Heart left ventricle (tissue), 13 donors: Measurements from ENCODE around the gene SYT11.

Source experiments
- POLR2A ChIP-seq, 2 donors: fragments of 450-650 bp; IDR thresholded peaks; one replicate each; pipeline ENCODE4 v1.6.1; 2017; ENCODE audit warnings: antibody characterized with exemption in 2 of 2, mild to moderate bottlenecking in 2 of 2, moderate library complexity in 2 of 2
- TF ChIP-seq, protein P1 (sequence below), 12 donors: fragments of 200-600 bp; sonication (generic) in 4 of 12; IDR thresholded peaks; one replicate each; pipeline versions ENCODE4 v1.5.0 to v1.8.0; 2018 to 2022; ENCODE audit warnings: antibody characterized with exemption in 12 of 12, mild to moderate bottlenecking in 5 of 12
- donor health status: ischemic (EF 13 %, LVEDD 7.1; RV severe dilation, severe dysfunction).
- donor health status: DM: no; HTN: yes; CAD: no.
- donor health status: DM: no; HTN: no; CAD: no.
- donor health status: ischemic (EF 25% LVEDD 6.9; RV normal size, moderate dysfunction).
- donor health status: ischemic (EF 25% LVEDD 5.7; RV mildly dilated, moderate dysfunction).
- donor health status: ischemic (EF 35%, LVEDD 5.7; RV mildly dilated, moderate dysfunction).
- donor health status: nonischemic (EF 11% LVEDD 7.7; RV severe dilation, severe dysfunction).
- donor health status: DM: yes; HTN: yes; CAD: no.
- donor health status: PGD.
- donor health status: ischemic (EF 29% LVEDD 5.4; RV normal size, mild dysfunction).
- donor health status: nonischemic (EF 23%, LVEDD 6.1; RV moderate dilation, normal function).

- TF ChIP-seq, protein P1, sequence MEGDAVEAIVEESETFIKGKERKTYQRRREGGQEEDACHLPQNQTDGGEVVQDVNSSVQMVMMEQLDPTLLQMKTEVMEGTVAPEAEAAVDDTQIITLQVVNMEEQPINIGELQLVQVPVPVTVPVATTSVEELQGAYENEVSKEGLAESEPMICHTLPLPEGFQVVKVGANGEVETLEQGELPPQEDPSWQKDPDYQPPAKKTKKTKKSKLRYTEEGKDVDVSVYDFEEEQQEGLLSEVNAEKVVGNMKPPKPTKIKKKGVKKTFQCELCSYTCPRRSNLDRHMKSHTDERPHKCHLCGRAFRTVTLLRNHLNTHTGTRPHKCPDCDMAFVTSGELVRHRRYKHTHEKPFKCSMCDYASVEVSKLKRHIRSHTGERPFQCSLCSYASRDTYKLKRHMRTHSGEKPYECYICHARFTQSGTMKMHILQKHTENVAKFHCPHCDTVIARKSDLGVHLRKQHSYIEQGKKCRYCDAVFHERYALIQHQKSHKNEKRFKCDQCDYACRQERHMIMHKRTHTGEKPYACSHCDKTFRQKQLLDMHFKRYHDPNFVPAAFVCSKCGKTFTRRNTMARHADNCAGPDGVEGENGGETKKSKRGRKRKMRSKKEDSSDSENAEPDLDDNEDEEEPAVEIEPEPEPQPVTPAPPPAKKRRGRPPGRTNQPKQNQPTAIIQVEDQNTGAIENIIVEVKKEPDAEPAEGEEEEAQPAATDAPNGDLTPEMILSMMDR (IDR thresholded peaks at IDR 0.05) = no peak
- no peak for TF ChIP-seq POLR2A (IDR thresholded peaks at IDR 0.05)
These were observed 27.9 kb upstream of the SYT11 start for GRCh38 chr1:155831279-155831976.
